Stimulated activated naive CD8-positive, alpha-beta T cell treated with anti-CD3 and anti-CD28 coated beads, Interleukin-15, amount 100 ng/mL, for 72 hours (primary cell): Measurements from ENCODE around the gene CTNS.
"Not testable (repeated sequence)": the region's sequence is repeated elsewhere in the genome, so short reads cannot be mapped to it uniquely, and the experiment has no call there.

Experiments
- ATAC-seq: fragments of 150-1000 bp; cut with Tn5 transposase; 2 replicates; pipeline ENCODE4 v1.10.0; 2021; ENCODE audit warnings: mild to moderate bottlenecking, moderate library complexity
- DNase-seq, 2 donors: peaks; one replicate each; pipeline ENCODE4 v3.0.0; 2021 to 2022
- H3K27ac Mint-ChIP-seq, 2 donors: one replicate each; pipeline ENCODE4 v1.8.0; 2022; ENCODE audit warnings: mild to moderate bottlenecking in 2 of 2, mixed read lengths in 2 of 2, moderate library complexity in 2 of 2
- H3K27me3 Mint-ChIP-seq: one replicate; pipeline ENCODE4 v1.8.0; 2022; ENCODE audit warnings: mixed read lengths
- H3K4me1 Mint-ChIP-seq: one replicate; pipeline ENCODE4 v1.8.0; 2022; ENCODE audit warnings: mild to moderate bottlenecking, mixed read lengths
- H3K4me3 Mint-ChIP-seq, 2 donors: one replicate each; pipeline ENCODE4 v1.8.0; 2022; ENCODE audit warnings: mild to moderate bottlenecking in 2 of 2, mixed read lengths in 2 of 2, moderate library complexity in 1 of 2
- H3K9me3 Mint-ChIP-seq, 2 donors: one replicate each; pipeline ENCODE4 v1.8.0; 2022; ENCODE audit warnings: mixed read lengths in 2 of 2

CTNS gene

GRCh38 chr17:3699951-3700350, 63.4 kb downstream of the CTNS start:
- Mint-ChIP-seq H3K4me3 (no peak overlapping the region), H3K9me3 (peaks cover 10 to 17% of the 10 kb centered on the region in 2 donors), H3K27ac (no peak overlapping the region), H3K4me1 (peaks cover 23% of the 10 kb centered on the region), H3K27me3 (no peaks in the 10 kb centered on the region)
- ATAC-seq (no peak), DNase-seq (no peak)

GRCh38 chr17:3702041-3702539, 65.5 kb downstream of the CTNS start:
- Mint-ChIP-seq H3K4me1 (peaks cover 12% of the 10 kb centered on the region), H3K9me3 (peaks cover 10 to 17% of the 10 kb centered on the region in 2 donors)
- not testable (repeated sequence) for H3K4me3 Mint-ChIP-seq, DNase-seq, H3K27ac Mint-ChIP-seq, H3K27me3 Mint-ChIP-seq, ATAC-seq

- Mint-ChIP-seq H3K27ac (no peak overlapping the region), H3K4me3 (no peak overlapping the region), H3K9me3 (peaks cover 5 to 8% of the 10 kb centered on the region in 2 donors), H3K27me3 (no peaks in the 10 kb centered on the region), H3K4me1 (peaks cover 29% of the 10 kb centered on the region)
- no peak for ATAC-seq
- no peak for DNase-seq
Measured at GRCh38 chr17:3704931-3705717, 68.6 kb downstream of the CTNS start.

GRCh38 chr17:3705718-3705984, 69.1 kb downstream of the CTNS start:
- not testable (repeated sequence) for ATAC-seq, H3K27me3 Mint-ChIP-seq, H3K27ac Mint-ChIP-seq, H3K9me3 Mint-ChIP-seq, DNase-seq, H3K4me3 Mint-ChIP-seq
- H3K4me1 Mint-ChIP-seq = peaks cover 34% of the 10 kb centered on the region

GRCh38 chr17:3708366-3708765, 71.8 kb downstream of the CTNS start:
- ATAC-seq (no peak), DNase-seq (no peak)
- Mint-ChIP-seq H3K27ac (peak overlapping the region in 1 of 2 donors; percentile 10), H3K4me1 (peaks cover 58% of the 10 kb centered on the region), H3K27me3 (no peaks in the 10 kb centered on the region), H3K4me3 (peak overlapping the region; percentile 22 to 45), H3K9me3 (peaks cover 0 to 7% of the 10 kb centered on the region in 2 donors)

- peak; percentile 78 to 90 for DNase-seq
- H3K27me3 Mint-ChIP-seq = no peaks in the 10 kb centered on the region
- ATAC-seq = peak; percentile 97
- H3K27ac Mint-ChIP-seq = peak overlapping the region in 1 of 2 donors; percentile 34
- peaks cover 78% of the 10 kb centered on the region for H3K4me1 Mint-ChIP-seq
- H3K9me3 Mint-ChIP-seq = peaks cover 0 to 7% of the 10 kb centered on the region in 2 donors
- H3K4me3 Mint-ChIP-seq = peak overlapping the region; percentile 54 to 68
Measured at GRCh38 chr17:3710951-3711383, 74.4 kb downstream of the CTNS start.
